HepG2 (cell line): ENCODE measurements around the gene SRP68. TPM values are rescaled to one million over a fixed set of nuclear protein-coding genes. Genes with fewer than 3 reads are reported as not detected.
A peak's percentile ranks its signal among the peaks of the same experiment; 100 is the strongest.

Experiments used
- CREB3 ChIP-seq: sonication (generic); formaldehyde crosslinking; IDR thresholded peaks from 2 replicates; pipeline ENCODE4 v1.5.0; 2020; ENCODE audit warnings: missing genetic modification reagents
- ETS1 ChIP-seq: sonication (generic); formaldehyde crosslinking; IDR thresholded peaks from 2 replicates; pipeline ENCODE4 v1.4.0; 2020; ENCODE audit warnings: missing genetic modification reagents
- FOXM1 ChIP-seq: sonication (generic); formaldehyde crosslinking; IDR thresholded peaks from 2 replicates; pipeline ENCODE4 v1.5.0; 2020; ENCODE audit warnings: missing genetic modification reagents
- HDAC1 ChIP-seq: sonication (generic); formaldehyde crosslinking; IDR thresholded peaks from 2 replicates; pipeline ENCODE4 v1.5.1; 2020; ENCODE audit warnings: mild to moderate bottlenecking, missing genetic modification reagents
- HNRNPLL ChIP-seq: fragments of 200-400 bp; formaldehyde crosslinking; IDR thresholded peaks from 2 replicates; pipeline ENCODE4 v1.6.1; 2017; ENCODE audit warnings: mild to moderate bottlenecking, low read depth, low read length; ENCODE audit not compliant: poor library complexity, severe bottlenecking
- SIX1 ChIP-seq: sonication (generic); formaldehyde crosslinking; IDR thresholded peaks from 2 replicates; pipeline ENCODE4 v1.4.0; 2020; ENCODE audit warnings: missing genetic modification reagents, borderline replicate concordance
- TRIM22 ChIP-seq: fragments of 450-650 bp; IDR thresholded peaks from 2 replicates; pipeline ENCODE4 v1.6.1; 2017
- YEATS2 ChIP-seq: sonication (generic); formaldehyde crosslinking; IDR thresholded peaks from 2 replicates; pipeline ENCODE4 v1.4.0; 2020; ENCODE audit warnings: missing genetic modification reagents, borderline replicate concordance
- YY1 ChIP-seq: IDR thresholded peaks from 2 replicates; pipeline ENCODE4 v1.6.1; 2011; ENCODE audit warnings: low read length, low read depth, moderate library complexity, mild to moderate bottlenecking; ENCODE audit not compliant: insufficient read depth, insufficient replicate concordance
- ZNF382 ChIP-seq: sonication (generic); formaldehyde crosslinking; IDR thresholded peaks from 2 replicates; pipeline ENCODE4 v1.5.0; 2020; ENCODE audit warnings: missing genetic modification reagents, mild to moderate bottlenecking, borderline replicate concordance
- ZNF510 ChIP-seq: sonication (generic); formaldehyde crosslinking; IDR thresholded peaks from 2 replicates; pipeline ENCODE4 v1.4.0; 2020; ENCODE audit warnings: low read depth, mild to moderate bottlenecking, missing genetic modification reagents
- ZNF556 ChIP-seq: sonication (generic); formaldehyde crosslinking; IDR thresholded peaks from 2 replicates; pipeline ENCODE4 v1.4.0; 2020; ENCODE audit warnings: mild to moderate bottlenecking, missing genetic modification reagents, borderline replicate concordance
- ZNF563 ChIP-seq: sonication (generic); formaldehyde crosslinking; IDR thresholded peaks from 2 replicates; pipeline ENCODE4 v1.8.0; 2022; ENCODE audit warnings: mild to moderate bottlenecking, moderate library complexity, missing genetic modification reagents
- ZNF674 ChIP-seq: sonication (generic); formaldehyde crosslinking; IDR thresholded peaks from 2 replicates; pipeline ENCODE4 v1.5.0; 2020; ENCODE audit warnings: low read depth, mild to moderate bottlenecking, missing genetic modification reagents
- ZNF784 ChIP-seq: sonication (generic); formaldehyde crosslinking; IDR thresholded peaks from 2 replicates; pipeline ENCODE4 v1.5.1; 2020; ENCODE audit warnings: missing genetic modification reagents, mild to moderate bottlenecking, borderline replicate concordance
- ZNF792 ChIP-seq: IDR thresholded peaks from 2 replicates; pipeline ENCODE4 v1.6.1; 2016
- polyA plus RNA-seq, 8 experiments: library from polyadenylated mRNA; depleted of rRNA in 3 of 8; stranded (reverse) in 7 of 8; unstranded in 1 of 8; fragments of >200 nt; fragmentation: Illumina TruSeq in 4 of 8; extraction: Trizol in 4 of 8; gene quantifications; 2 replicates each; pipeline versions ENCODE4 v1.2.1 to v1.2.3, GENCODE V29; 2011 to 2016; ENCODE audit warnings: low read depth in 4 of 8, missing spikeins in 1 of 8, mixed read lengths in 1 of 8; ENCODE audit not compliant: insufficient read depth in 1 of 8
- total RNA-seq, 5 experiments: library from RNA; depleted of rRNA; stranded (reverse); fragments of >200 nt; fragmentation: Illumina TruSeq; extraction: Trizol; gene quantifications; 2 replicates each; pipeline ENCODE4 v1.2.3, GENCODE V29; 2016; ENCODE audit warnings: low read depth in 1 of 5
- TF ChIP-seq, protein P1 (sequence below), 2 experiments: sonication (generic) in 1 of 2; formaldehyde crosslinking in 1 of 2; IDR thresholded peaks; 2 replicates each; pipeline versions ENCODE4 v1.5.1 to v1.6.1; 2011 to 2020; ENCODE audit warnings: borderline replicate concordance in 1 of 2, low read depth in 1 of 2, low read length in 1 of 2, mild to moderate bottlenecking in 1 of 2, missing genetic modification reagents in 1 of 2, moderate library complexity in 1 of 2
- TF ChIP-seq, protein P2 (sequence below): sonication (generic); formaldehyde crosslinking; IDR thresholded peaks from 2 replicates; pipeline ENCODE4 v1.5.0; 2020; ENCODE audit warnings: mild to moderate bottlenecking, missing genetic modification reagents, moderate library complexity

Gene SRP68
- total and polyA plus RNA-seq, 2 of the 13 experiments (the other 11 are each of a cell fraction or from before 2014, with no cell fraction given) = 39.8 to 74.3 TPM

DNA sequence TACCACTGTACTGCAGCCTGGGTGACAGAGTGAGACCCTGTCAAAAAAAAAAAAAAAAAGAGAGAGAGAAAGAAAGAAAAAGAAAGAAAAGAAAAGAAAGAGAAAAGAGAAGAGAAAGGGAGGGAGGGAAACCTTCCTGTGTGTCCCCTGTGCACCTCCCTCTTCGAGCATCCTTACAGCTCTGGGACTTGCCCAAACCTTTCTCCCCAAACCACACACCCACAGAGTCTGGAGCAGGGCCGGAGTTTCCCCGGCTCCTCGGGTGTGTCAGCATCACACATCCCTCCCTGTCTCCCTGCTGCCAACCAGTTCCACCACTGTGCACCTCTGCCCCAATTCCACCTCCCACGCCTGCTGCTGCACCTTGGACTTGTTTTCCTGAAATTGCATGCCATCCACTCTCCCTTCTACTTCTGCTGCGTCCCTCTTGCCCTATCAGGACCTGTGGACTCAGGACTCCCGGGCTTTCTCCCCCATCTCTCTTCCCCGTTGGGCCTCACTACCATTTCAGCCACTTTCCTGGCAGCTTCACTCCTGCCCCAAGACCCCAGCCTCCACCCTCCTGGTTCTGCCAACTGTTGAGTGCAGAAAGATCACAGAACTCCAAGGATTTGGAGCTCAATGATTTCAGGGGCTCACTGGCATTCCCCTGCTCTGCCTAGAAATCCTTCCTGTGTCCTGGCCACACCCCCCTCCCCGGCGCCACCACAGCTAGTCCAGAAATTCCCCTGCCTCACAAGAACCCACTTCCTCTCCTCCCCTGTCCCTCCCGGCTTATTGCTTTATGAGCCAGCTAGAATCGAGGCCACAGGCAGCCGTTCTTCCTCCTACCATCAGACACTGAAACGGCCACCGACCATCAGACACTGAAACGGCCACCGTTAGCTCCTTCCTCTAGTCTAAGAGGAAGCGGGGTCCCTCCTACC, 75.4 kb downstream of the SRP68 start (continued):
- no peak for TF ChIP-seq TRIM22
- TF ChIP-seq FOXM1 = no peak
- peak; percentile 91 for TF ChIP-seq ZNF784 (CRISPR knock-in tag)
- peak; percentile 87; the same call in 1 of the 2 replicates for TF ChIP-seq HDAC1
- TF ChIP-seq ZNF792 (CRISPR knock-in tag) = no peak
- no peak for TF ChIP-seq ZNF382 (CRISPR knock-in tag)
- TF ChIP-seq CREB3 (CRISPR knock-in tag) = no peak; the same call in 1 of the 2 replicates
- 0 out of 2 replicates have a peak, but pooled peaks have one; percentile 71 for TF ChIP-seq ZNF556 (CRISPR knock-in tag)
- no peak; the same call in 1 of the 2 replicates for TF ChIP-seq ZNF563 (CRISPR knock-in tag)
- TF ChIP-seq YEATS2 (CRISPR knock-in tag) = peak; percentile 74; the same call in 1 of the 2 replicates
- TF ChIP-seq ZNF674 (CRISPR knock-in tag) = no peak
- TF ChIP-seq, protein P1, sequence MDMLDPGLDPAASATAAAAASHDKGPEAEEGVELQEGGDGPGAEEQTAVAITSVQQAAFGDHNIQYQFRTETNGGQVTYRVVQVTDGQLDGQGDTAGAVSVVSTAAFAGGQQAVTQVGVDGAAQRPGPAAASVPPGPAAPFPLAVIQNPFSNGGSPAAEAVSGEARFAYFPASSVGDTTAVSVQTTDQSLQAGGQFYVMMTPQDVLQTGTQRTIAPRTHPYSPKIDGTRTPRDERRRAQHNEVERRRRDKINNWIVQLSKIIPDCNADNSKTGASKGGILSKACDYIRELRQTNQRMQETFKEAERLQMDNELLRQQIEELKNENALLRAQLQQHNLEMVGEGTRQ (IDR thresholded peaks at IDR 0.05; ENCODE audit: low read depth, low read length) = no peak
- TF ChIP-seq, protein P1 (CRISPR knock-in tag; IDR thresholded peaks at IDR 0.05; ENCODE audit: borderline replicate concordance) = no peak
- TF ChIP-seq ETS1 (CRISPR knock-in tag) = no peak
- TF ChIP-seq SIX1 (CRISPR knock-in tag) = peak; percentile 56; the same call in 1 of the 2 replicates
- TF ChIP-seq, protein P2, sequence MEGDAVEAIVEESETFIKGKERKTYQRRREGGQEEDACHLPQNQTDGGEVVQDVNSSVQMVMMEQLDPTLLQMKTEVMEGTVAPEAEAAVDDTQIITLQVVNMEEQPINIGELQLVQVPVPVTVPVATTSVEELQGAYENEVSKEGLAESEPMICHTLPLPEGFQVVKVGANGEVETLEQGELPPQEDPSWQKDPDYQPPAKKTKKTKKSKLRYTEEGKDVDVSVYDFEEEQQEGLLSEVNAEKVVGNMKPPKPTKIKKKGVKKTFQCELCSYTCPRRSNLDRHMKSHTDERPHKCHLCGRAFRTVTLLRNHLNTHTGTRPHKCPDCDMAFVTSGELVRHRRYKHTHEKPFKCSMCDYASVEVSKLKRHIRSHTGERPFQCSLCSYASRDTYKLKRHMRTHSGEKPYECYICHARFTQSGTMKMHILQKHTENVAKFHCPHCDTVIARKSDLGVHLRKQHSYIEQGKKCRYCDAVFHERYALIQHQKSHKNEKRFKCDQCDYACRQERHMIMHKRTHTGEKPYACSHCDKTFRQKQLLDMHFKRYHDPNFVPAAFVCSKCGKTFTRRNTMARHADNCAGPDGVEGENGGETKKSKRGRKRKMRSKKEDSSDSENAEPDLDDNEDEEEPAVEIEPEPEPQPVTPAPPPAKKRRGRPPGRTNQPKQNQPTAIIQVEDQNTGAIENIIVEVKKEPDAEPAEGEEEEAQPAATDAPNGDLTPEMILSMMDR (CRISPR knock-in tag) = peak; percentile 21; the same call in 1 of the 2 replicates
- peak; percentile 43 for TF ChIP-seq YY1
- TF ChIP-seq ZNF510 (CRISPR knock-in tag) = no peak; the same call in 1 of the 2 replicates
- TF ChIP-seq HNRNPLL = no peak
